H1 (cell line): Measurements from ENCODE around the gene PFN2. TPM values are rescaled to one million over a fixed set of nuclear protein-coding genes. Genes with fewer than 3 reads are reported as not detected.

ENCODE experiments used
- CTCF ChIA-PET: fragments of 300-600 bp; sonication (Branson Sonifier 250); formaldehyde crosslinking; loops from one replicate; lab custom pipeline; 2021; ENCODE audit not compliant: partially characterized antibody; lab: Charles Lee
- POLR2A ChIA-PET: fragments of 300-600 bp; sonication (Branson Sonifier 250); formaldehyde crosslinking; loops from one replicate; lab custom pipeline; 2021; ENCODE audit warnings: inconsistent platforms; ENCODE audit not compliant: partially characterized antibody; lab: Charles Lee
- DNase-seq, 2 experiments: peaks; one replicate each; pipeline versions ENCODE4 v3.0.0 to v3.0.0-alpha.2; 2010 to 2022; ENCODE audit warnings: low spot score in 2 of 2, low read depth in 1 of 2, mixed read lengths in 1 of 2
- FAIRE-seq: peaks from 2 replicates; lab custom pipeline; 2011; peaks lifted over from hg19 to GRCh38; lab: Jason Lieb, UNC
- H2AFZ ChIP-seq: 2 replicates; pipeline ENCODE4 v1.8.1; 2012; ENCODE audit warnings: low read length, inconsistent platforms
- H2AK5ac ChIP-seq: 2 replicates; pipeline ENCODE4 v1.6.1; 2013; ENCODE audit warnings: low read depth, low read length
- H2BK120ac ChIP-seq: replicated peaks from 2 replicates; pipeline ENCODE3; 2013; ENCODE audit warnings: low read depth, low read length, inconsistent platforms
- H2BK12ac ChIP-seq: 2 replicates; pipeline ENCODE4 v1.6.1; 2013; ENCODE audit warnings: low read depth, low read length
- H2BK15ac ChIP-seq: 2 replicates; pipeline ENCODE4 v1.6.1; 2013; ENCODE audit warnings: low read length
- H2BK20ac ChIP-seq: 2 replicates; pipeline ENCODE4 v1.6.1; 2013; ENCODE audit warnings: low read length
- H2BK5ac ChIP-seq: 2 replicates; pipeline ENCODE4 v1.6.1; 2013; ENCODE audit warnings: low read depth, low read length
- H3K14ac ChIP-seq: 2 replicates; pipeline ENCODE4 v1.6.1; 2013; ENCODE audit warnings: inconsistent platforms; ENCODE audit not compliant: insufficient read length
- H3K18ac ChIP-seq: 2 replicates; pipeline ENCODE4 v1.6.1; 2013; ENCODE audit warnings: low read length; ENCODE audit errors: extremely low read depth
- H3K23ac ChIP-seq: 2 replicates; pipeline ENCODE4 v1.6.1; 2013; ENCODE audit warnings: inconsistent platforms; ENCODE audit not compliant: insufficient read length
- H3K23me2 ChIP-seq: 2 replicates; pipeline ENCODE4 v1.6.1; 2013; ENCODE audit warnings: low read depth, low read length
- H3K27ac ChIP-seq: 2 replicates; pipeline ENCODE4 v1.6.1; 2011; ENCODE audit warnings: low read depth, low read length, inconsistent platforms
- H3K27me3 ChIP-seq, 4 experiments: replicated peaks in 1 of 4; 1 replicate in 1 of 4; 2 replicates in 3 of 4; pipeline versions ENCODE4 v1.6.1 to v1.8.1; 2011 to 2013; ENCODE audit warnings: low read length in 3 of 4, mild to moderate bottlenecking in 3 of 4, inconsistent platforms in 2 of 4, mixed read lengths in 2 of 4, moderate library complexity in 1 of 4; ENCODE audit not compliant: control insufficient read depth in 3 of 4, insufficient read depth in 3 of 4; ENCODE audit errors: extremely low read depth in 1 of 4
- H3K36me3 ChIP-seq, 4 experiments: 2 replicates each; pipeline versions ENCODE4 v1.6.1 to v1.8.1; 2011 to 2013; ENCODE audit warnings: mild to moderate bottlenecking in 4 of 4, low read length in 3 of 4, moderate library complexity in 2 of 4, control low read depth in 1 of 4, inconsistent platforms in 1 of 4; ENCODE audit not compliant: insufficient read depth in 4 of 4, control insufficient read depth in 2 of 4
- H3K4ac ChIP-seq: replicated peaks from 2 replicates; pipeline ENCODE3; 2013; ENCODE audit warnings: low read length, low read depth, mixed read lengths, inconsistent platforms; ENCODE audit not compliant: insufficient read length
- H3K4me1 ChIP-seq, 4 experiments: replicated peaks in 1 of 4; 1 replicate in 1 of 4; 2 replicates in 3 of 4; pipeline versions ENCODE4 v1.6.1 to v1.8.1; 2011 to 2013; ENCODE audit warnings: low read length in 3 of 4, inconsistent platforms in 2 of 4, mixed read lengths in 1 of 4; ENCODE audit not compliant: insufficient read depth in 4 of 4, control insufficient read depth in 3 of 4
- H3K4me2 ChIP-seq, 2 experiments: 2 replicates each; pipeline versions ENCODE4 v1.6.1 to v1.8.1; 2011 to 2013; ENCODE audit warnings: low read depth in 2 of 2, low read length in 2 of 2, control low read depth in 1 of 2, inconsistent platforms in 1 of 2, mild to moderate bottlenecking in 1 of 2; ENCODE audit not compliant: insufficient read depth in 1 of 2
- H3K4me3 ChIP-seq, 4 experiments: fragments of 200-600, 300-600 bp in 1 of 4; sonication (generic), shearing (Covaris generic), sonication (Bioruptor Twin) in 1 of 4; 2 replicates each; pipeline versions ENCODE4 v1.5.1 to v1.8.1; 2011 to 2016; ENCODE audit warnings: low read length in 4 of 4, low read depth in 3 of 4, control low read depth in 2 of 4, inconsistent platforms in 2 of 4, mild to moderate bottlenecking in 2 of 4, mixed read lengths in 1 of 4, moderate library complexity in 1 of 4; ENCODE audit not compliant: insufficient read depth in 2 of 4; ENCODE audit errors: extremely low read depth in 1 of 4
- H3K56ac ChIP-seq: replicated peaks from 2 replicates; pipeline ENCODE3; 2013; ENCODE audit warnings: low read depth, mild to moderate bottlenecking, mixed read lengths, low read length, inconsistent platforms; ENCODE audit not compliant: insufficient read length
- H3K79me1 ChIP-seq: 2 replicates; pipeline ENCODE4 v1.6.1; 2013; ENCODE audit warnings: low read depth, low read length, control low read depth
- H3K79me2 ChIP-seq, 2 experiments: 2 replicates each; pipeline versions ENCODE4 v1.6.1 to v1.8.1; 2012 to 2013; ENCODE audit warnings: low read length in 2 of 2, mild to moderate bottlenecking in 2 of 2, inconsistent platforms in 1 of 2; ENCODE audit not compliant: insufficient read depth in 2 of 2, control insufficient read depth in 1 of 2
- H3K9ac ChIP-seq, 4 experiments: replicated peaks in 1 of 4; 1 replicate in 1 of 4; 2 replicates in 3 of 4; pipeline versions ENCODE4 v1.6.1 to v1.8.1; 2011 to 2013; ENCODE audit warnings: low read depth in 3 of 4, low read length in 3 of 4, control low read depth in 2 of 4, mild to moderate bottlenecking in 2 of 4, moderate library complexity in 2 of 4, inconsistent platforms in 1 of 4; ENCODE audit errors: extremely low read depth in 1 of 4
- H3K9me3 ChIP-seq, 2 experiments: 2 replicates each; pipeline versions ENCODE4 v1.6.1 to v1.8.1; 2012 to 2013; ENCODE audit warnings: mild to moderate bottlenecking in 2 of 2, moderate library complexity in 2 of 2, control low read depth in 1 of 2, inconsistent platforms in 1 of 2, low read depth in 1 of 2, low read length in 1 of 2, mixed read lengths in 1 of 2; ENCODE audit not compliant: insufficient read depth in 2 of 2
- H4K20me1 ChIP-seq, 2 experiments: replicated peaks in 1 of 2; 2 replicates each; pipeline versions ENCODE3 to v1.8.1; 2011 to 2013; ENCODE audit warnings: inconsistent platforms in 2 of 2, low read length in 2 of 2, mild to moderate bottlenecking in 1 of 2; ENCODE audit not compliant: insufficient read depth in 2 of 2, control insufficient read depth in 1 of 2
- H4K5ac ChIP-seq: 2 replicates; pipeline ENCODE4 v1.6.1; 2013; ENCODE audit warnings: low read length, low read depth, mixed read lengths, inconsistent platforms; ENCODE audit not compliant: insufficient read length
- H4K8ac ChIP-seq: 2 replicates; pipeline ENCODE4 v1.8.0; 2013; ENCODE audit warnings: mild to moderate bottlenecking, moderate library complexity, low read length, inconsistent platforms; ENCODE audit not compliant: insufficient read depth; ENCODE audit errors: extremely low read depth
- H4K91ac ChIP-seq: replicated peaks from 2 replicates; pipeline ENCODE3; 2013; ENCODE audit warnings: low read length, mixed read lengths, inconsistent platforms; ENCODE audit not compliant: insufficient read length
- ASH2L ChIP-seq: fragments of 200-600, 300-600 bp; sonication (generic); IDR thresholded peaks from one replicate; pipeline ENCODE4 v1.7.1; 2017; ENCODE audit warnings: low read length
- BCL11A ChIP-seq, 2 experiments: IDR thresholded peaks; one replicate each; pipeline ENCODE4 v1.6.1; 2011; ENCODE audit warnings: low read depth in 2 of 2, low read length in 2 of 2, mild to moderate bottlenecking in 2 of 2
- HDAC2 ChIP-seq, 2 experiments: fragments of 300-600 bp in 1 of 2; sonication (generic) in 1 of 2; IDR thresholded peaks; 2 replicates each; pipeline ENCODE4 v1.6.1; 2011 to 2012; ENCODE audit warnings: low read depth in 2 of 2, low read length in 2 of 2, mild to moderate bottlenecking in 2 of 2, moderate library complexity in 2 of 2, borderline replicate concordance in 1 of 2, inconsistent platforms in 1 of 2
- POU5F1 ChIP-seq: IDR thresholded peaks from 2 replicates; pipeline ENCODE4 v1.6.1; 2011; ENCODE audit warnings: low read depth, mild to moderate bottlenecking, low read length, moderate library complexity
- SIN3A ChIP-seq, 2 experiments: IDR thresholded peaks in 1 of 2; conservative IDR thresholded peaks in 1 of 2; 2 replicates each; pipeline ENCODE4 v1.6.1; 2011 to 2012; ENCODE audit warnings: low read length in 2 of 2, improper control_type of control experiment in 1 of 2, low read depth in 1 of 2, mild to moderate bottlenecking in 1 of 2
- WGBS, 2 experiments: shearing (Covaris generic) in 1 of 2; methylation state at CpG; one replicate each; pipeline versions ENCODE4 v1.1.6 to v1.1.7; 2013 to 2015; ENCODE audit warnings: low lambda C conversion rate in 2 of 2, mixed read lengths in 2 of 2, inconsistent platforms in 1 of 2, low coverage in 1 of 2, missing lambda C conversion rate in 1 of 2; ENCODE audit not compliant: insufficient replicate concordance in 2 of 2, insufficient coverage in 1 of 2, insufficient read length in 1 of 2; ENCODE audit errors: extremely low coverage in 1 of 2, missing lambda C conversion rate in 1 of 2; 5-methylcytosine and 5-hydroxymethylcytosine counted together
- polyA plus RNA-seq, 7 experiments: library from polyadenylated mRNA; depleted of rRNA in 3 of 7; stranded (reverse) in 5 of 7; unstranded in 2 of 7; fragments of >200 nt in 5 of 7; fragments of 200-250 nt in 2 of 7; gene quantifications; 1 replicate in 5 of 7; 2 replicates in 1 of 7; 4 replicates in 1 of 7; pipeline versions ENCODE4 v1.2.1 to v1.2.3, GENCODE V29; 2011 to 2013; ENCODE audit warnings: missing spikeins in 2 of 7, mixed read lengths in 2 of 7
- total RNA-seq: library from RNA; stranded (reverse); fragmentation: NEBNext Ultra II Directional; extraction: Animal tissue kit (Norgen Biotek cat#: 25700); gene quantifications from 2 replicates; pipeline ENCODE4 v1.2.1, GENCODE V29; 2021
- TF ChIP-seq, protein P1 (sequence below): IDR thresholded peaks from 2 replicates; pipeline ENCODE4 v1.6.1; 2011; ENCODE audit warnings: low read length, improper control_type of control experiment

Gene PFN2
- total and polyA plus RNA-seq, 2 of the 8 experiments (the other 6 are each of a cell fraction or from before 2014, with no cell fraction given) = 175 to 311 TPM

- H4K5ac ChIP-seq = no peak overlapping the region
- no peaks in the 10 kb centered on the region for H4K20me1 ChIP-seq
- no peak overlapping the region for H4K91ac ChIP-seq
- H2BK12ac ChIP-seq = no peak overlapping the region
- no peaks in the 10 kb centered on the region; the same call in 1 of the 2 replicates for H3K79me1 ChIP-seq
- H2BK120ac ChIP-seq = no peak overlapping the region
- H2BK15ac ChIP-seq = no peak overlapping the region
- no peak overlapping the region for H2AK5ac ChIP-seq
- H4K8ac ChIP-seq = no peak overlapping the region
- no peak overlapping the region for H3K9ac ChIP-seq
- H3K23ac ChIP-seq = no peak overlapping the region
- H3K23me2 ChIP-seq = no peaks in the 10 kb centered on the region
- H2AFZ ChIP-seq = no peak overlapping the region
- ChIA-PET CTCF (interaction anchor here (0.5 to 1.6 kb wide), 6 partner anchors 33 to 308 kb away, joined by 3 to 6 read pairs (median 3); no protein-coding TSS in a partner anchor), POLR2A (interaction anchor here (1.0 to 1.5 kb wide), 2 partner anchors 38 to 251 kb away, joined by 3 to 4 read pairs; partner anchors contain the start of gene PFN2)
- H3K27me3 ChIP-seq = no peaks in the 10 kb centered on the region
- H2BK20ac ChIP-seq = no peak overlapping the region
- no peaks in the 10 kb centered on the region for H3K4me1 ChIP-seq
- FAIRE-seq (no peak), DNase-seq (no peak)
- peaks cover 0 to 12% (median 2%) of the 10 kb centered on the region in 4 experiments; a peak in 3 of 8 replicates for H3K36me3 ChIP-seq
- no peak overlapping the region for H3K4me3 ChIP-seq
- H3K4ac ChIP-seq = no peak overlapping the region
- no peak overlapping the region for H3K4me2 ChIP-seq
- no peak overlapping the region for H3K27ac ChIP-seq
- H3K9me3 ChIP-seq = peaks cover 8 to 11% of the 10 kb centered on the region in 2 experiments; a peak in 3 of 4 replicates
- no peak overlapping the region for H3K18ac ChIP-seq
- no peaks in the 10 kb centered on the region; a peak in 1 of 4 replicates for H3K79me2 ChIP-seq
- no peak overlapping the region for H3K56ac ChIP-seq
- WGBS, 2 experiments = 100% methylated on average over 1 of the region's 1 CpG; no CpG with 5 or more reads in 1 of the 2 experiments
- no peak overlapping the region for H2BK5ac ChIP-seq
- H3K14ac ChIP-seq = no peak overlapping the region
- TF ChIP-seq HDAC2 (IDR thresholded peaks at IDR 0.05; ENCODE audit: borderline replicate concordance in 1 of 2, low read depth in 2 of 2, low read length in 2 of 2) (no peak), SIN3A (conservative IDR thresholded peaks at IDR 0.05 in 1 of 2, IDR thresholded peaks at IDR 0.05 in 1 of 2; ENCODE audit: low read depth in 1 of 2, low read length in 2 of 2) (no peak), BCL11A (IDR thresholded peaks at IDR 0.05; ENCODE audit: low read depth in 2 of 2, low read length in 2 of 2) (no peak), POU5F1 (no peak), ASH2L (no peak)
- TF ChIP-seq, protein P1, sequence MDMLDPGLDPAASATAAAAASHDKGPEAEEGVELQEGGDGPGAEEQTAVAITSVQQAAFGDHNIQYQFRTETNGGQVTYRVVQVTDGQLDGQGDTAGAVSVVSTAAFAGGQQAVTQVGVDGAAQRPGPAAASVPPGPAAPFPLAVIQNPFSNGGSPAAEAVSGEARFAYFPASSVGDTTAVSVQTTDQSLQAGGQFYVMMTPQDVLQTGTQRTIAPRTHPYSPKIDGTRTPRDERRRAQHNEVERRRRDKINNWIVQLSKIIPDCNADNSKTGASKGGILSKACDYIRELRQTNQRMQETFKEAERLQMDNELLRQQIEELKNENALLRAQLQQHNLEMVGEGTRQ = no peak
Observed at GRCh38 chr3:149933008-149933407, 37.7 kb downstream of the PFN2 start.
